GM21528 (cell line): ENCODE results near the gene RBKS.

Experiments
- ATAC-seq: cut with Tn5 transposase; IDR thresholded peaks from one replicate; pipeline ENCODE4 v1.9.1; 2021; ENCODE audit warnings: mild to moderate bottlenecking, moderate library complexity; ENCODE audit not compliant: unreplicated experiment, low FRiP score

The RBKS gene

DNA sequence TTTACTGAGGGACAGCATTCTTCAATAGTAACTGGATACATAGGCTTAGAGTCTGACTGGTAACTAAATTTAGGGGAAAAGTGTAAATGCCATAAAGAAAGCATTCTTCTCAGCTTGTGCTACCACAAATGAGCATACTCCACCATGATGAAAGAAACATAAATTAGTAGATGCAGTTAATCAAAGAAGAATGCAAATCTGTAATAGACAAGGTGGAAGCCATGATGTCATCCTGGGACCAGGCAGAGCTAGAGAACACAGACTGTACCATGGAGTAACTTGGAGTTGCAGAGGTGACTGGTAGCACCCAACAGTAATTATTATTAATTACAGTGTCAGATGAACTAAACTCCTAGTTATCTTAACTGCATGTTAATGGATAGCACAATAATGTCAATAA, 51.7 kb downstream of the RBKS start:
- ATAC-seq: no peak

DNA sequence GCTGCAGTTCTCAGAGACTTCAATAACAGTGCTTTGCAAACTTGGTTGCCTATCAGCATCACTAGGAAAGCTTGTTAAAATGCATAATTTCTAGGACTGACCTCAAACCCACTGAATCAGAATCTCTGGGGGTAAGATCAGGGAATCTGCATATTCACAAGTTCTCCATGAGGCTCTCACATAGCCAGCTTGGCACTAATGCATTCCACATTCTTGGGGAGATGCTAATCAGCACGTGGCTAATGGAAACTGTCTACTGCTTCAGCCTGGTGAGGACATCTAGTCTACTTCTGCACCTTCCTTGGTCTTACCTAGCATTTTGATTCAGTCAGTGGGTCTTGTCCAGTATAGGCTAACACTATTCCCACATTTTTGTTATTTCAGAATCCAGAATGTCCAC, 56.3 kb downstream of the RBKS start:
- ATAC-seq: no peak

DNA sequence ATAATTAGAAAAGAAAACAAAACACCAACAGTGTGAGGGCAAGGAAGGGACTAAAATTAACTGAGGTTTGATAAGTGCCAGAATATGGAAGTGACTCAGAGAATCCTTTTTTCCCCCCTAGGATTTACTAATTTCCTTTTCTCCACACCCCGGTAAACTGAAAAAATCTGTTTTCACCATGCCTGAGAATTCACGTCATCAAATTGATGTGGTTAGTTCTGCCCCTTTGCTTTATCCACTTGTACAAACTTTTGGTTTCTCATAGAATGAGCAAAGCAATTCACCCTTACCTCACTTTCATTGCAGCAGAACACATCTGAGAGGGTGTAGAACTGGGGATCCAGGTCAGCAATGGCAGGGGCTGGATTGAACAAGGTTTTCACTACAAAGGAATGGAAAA, 57.8 kb downstream of the RBKS start:
- no peak for ATAC-seq

DNA sequence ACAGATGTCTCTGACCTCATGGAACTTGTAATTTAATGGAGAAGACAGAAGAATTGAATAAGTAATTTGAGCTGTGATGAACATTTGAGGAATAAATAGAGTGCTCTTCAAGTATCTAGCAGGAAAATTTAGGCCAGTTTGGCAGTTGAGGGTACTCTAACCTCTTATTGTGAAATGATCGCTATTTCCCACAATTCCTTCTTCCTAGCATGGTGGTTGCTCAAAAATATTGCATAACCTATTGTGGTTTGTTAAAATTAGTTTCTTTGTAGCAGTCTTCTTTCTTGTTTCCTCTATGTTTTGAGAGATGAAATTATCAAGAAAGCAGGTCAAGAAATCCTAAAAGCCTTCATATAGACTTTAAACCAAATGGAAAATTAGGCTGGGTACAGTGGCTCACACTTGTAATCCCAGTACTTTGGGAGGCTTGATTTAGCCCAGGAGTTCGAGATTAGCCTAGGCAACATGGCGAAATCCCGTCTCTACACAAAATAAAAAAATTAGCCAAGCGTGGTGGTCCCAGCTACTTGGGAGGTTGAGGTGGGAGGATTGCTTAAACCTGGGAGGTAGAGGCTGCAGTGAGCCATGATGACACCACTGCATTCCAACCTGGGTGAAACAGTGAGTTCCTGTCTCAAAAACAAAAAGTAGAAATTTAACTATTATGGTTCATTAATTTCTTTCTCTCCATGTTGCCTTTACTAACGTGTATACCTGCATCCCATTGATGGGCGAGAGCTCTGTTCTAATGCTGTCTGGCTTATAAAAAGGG, 58.7 kb downstream of the RBKS start:
- no peak for ATAC-seq

DNA sequence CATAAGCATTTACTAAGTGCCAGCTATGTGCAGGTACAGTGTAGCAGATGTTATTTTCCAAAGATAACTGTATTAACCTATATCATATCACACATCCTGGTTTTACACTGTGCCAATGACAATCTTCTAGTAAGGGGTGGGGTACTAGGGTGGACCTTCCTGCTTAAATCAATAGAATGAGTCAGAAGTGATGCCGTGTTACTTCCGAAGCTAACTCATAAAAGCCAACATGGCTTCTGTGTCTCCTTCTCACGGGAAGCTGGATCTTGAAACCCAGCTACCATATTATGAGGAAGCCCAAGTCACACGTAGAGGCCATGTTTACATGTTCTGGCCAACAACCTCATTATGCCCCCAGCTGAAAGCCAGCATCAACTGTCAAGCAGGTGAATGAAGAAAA, 59.5 kb downstream of the RBKS start:
- no peak for ATAC-seq

DNA sequence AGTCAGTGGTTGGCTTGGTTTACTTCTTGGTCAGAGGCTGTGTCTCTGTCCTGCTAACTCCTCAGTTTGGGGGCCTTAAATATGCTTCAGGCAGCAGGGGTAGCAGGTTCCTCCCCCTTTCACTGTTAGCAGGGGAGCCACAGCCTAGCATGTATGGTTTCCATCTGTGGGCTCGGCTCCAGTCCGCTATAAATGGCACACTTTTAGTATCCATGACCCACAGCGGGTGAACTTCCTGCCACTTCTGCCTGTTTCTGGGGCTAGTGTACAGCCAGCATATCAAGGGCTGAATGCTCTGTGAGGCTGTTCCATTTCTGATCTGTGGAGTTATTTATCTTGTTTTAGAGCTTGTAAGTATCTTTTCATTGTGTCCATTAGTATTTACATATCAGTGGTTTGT, 60.4 kb downstream of the RBKS start:
- ATAC-seq: no peak

DNA sequence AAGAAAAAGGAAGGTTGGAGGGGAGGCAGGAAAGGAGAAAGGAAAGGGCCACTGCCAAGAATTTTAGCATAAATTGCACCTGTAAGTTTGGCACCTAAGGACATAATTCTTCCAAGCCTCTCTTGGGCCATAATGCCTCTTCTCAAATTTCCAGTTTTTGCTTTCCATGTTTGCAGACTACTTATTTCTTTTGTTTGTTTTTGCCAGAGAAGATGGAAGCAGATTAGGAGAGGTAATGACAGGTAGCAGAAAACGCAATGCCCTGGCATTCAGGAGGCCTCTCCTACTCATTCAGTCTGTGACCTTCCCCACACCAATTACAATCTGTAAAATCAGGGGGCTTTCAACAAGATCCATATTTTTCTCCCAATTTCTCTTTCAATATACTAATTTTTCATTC, 61.9 kb downstream of the RBKS start:
- ATAC-seq: no peak

DNA sequence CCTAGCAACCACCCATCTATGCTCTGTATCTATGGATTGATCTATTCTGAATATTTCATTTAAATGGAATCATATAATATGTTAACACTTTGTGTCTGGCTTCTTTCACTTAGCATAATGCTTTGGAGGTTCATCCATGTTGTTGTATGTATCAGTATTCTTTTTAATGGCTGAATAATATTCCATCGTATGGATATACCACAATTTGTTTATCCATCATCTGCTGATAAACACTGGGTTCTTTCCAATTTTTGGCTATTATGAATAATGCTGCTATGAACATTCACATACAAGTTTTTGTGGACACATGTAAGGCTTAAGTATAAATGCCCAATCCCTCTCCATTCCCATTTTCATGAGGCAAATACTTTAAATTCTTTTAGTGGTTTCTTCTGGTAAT, 65.8 kb downstream of the RBKS start:
- ATAC-seq: no peak

DNA sequence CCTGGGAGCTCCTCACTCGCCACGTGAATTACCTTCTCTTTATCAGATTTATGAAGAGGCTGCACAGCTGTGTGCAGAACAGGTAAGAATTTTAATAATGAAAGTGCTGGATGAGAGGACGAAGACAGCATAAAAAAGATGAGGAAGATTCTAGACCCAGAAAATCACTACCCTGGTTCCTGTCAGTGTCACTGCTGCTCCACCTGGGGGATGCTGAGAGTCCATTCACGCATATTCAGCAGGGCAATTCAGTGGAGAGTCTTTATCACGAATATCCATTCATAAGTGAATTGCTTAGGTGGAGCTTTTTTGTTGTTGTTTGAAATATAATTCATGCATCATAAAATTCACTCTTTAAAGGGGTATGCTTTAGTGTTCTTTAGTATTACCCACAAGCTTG, 66.6 kb downstream of the RBKS start:
- no peak for ATAC-seq

DNA sequence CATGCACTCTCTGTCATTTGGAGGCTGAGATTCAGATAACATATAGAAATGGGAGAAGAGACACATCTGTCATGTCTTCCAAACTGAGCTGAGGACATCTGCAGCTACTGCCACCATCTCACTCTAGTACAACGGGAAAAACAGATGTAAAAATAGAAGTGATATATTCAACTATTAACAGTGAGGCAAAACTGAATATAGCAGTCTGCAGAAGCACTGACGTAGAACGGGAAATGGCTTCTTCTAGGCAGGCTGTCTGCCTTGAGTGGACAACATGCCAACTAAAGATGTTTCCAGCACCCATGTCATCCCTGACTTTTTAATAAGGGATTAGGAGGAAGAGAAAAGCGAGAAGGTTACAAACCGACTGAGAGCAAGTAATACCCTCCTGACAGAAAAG, 67.1 kb downstream of the RBKS start:
- ATAC-seq: no peak

DNA sequence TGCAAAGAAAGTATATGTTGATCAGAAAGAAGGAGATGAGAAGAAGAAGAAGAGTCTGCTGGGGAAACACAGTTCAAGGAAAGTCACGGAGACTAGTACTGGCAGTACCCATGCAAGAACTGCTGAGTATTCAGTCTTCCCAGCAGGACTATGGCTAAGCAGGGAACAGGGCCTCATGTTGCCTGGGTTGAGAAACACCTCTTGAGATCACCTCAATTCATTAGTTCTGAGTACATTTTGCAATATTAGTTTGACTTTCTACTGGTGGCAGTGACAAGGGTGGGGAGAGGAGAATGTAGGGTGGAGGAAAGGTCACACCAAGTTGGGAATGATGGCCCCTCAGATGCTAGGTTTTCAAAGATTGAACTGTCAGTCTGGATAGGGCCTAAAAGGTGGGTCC, 68.1 kb downstream of the RBKS start:
- ATAC-seq: no peak

DNA sequence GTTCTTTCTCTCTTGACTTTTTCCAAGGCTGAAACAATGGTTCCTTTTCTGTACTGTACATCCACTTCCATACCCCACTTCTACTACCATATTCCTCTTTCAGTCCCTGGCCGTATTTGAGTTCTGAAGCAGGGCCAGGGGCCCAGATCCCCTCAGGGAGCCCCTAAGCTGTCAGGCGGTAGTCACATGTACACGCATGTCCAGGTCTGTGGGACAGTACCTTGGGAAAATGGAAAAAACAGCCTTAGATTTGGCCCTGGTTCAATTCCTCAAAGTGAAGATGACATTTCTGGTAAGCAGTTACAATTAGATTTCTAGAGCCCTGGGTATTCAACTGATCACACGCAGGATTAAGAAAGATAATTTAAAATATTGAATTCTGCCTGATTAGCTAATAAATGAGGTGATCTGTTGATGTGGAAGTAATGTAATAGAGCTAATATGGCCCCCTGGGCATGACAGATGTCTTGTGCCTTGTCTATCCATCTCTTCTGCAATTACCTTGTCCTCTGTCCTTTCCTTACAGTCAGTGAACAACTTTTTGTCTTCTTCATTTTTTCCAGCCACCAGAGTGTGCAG, 74.2 kb downstream of the RBKS start:
- ATAC-seq: no peak

DNA sequence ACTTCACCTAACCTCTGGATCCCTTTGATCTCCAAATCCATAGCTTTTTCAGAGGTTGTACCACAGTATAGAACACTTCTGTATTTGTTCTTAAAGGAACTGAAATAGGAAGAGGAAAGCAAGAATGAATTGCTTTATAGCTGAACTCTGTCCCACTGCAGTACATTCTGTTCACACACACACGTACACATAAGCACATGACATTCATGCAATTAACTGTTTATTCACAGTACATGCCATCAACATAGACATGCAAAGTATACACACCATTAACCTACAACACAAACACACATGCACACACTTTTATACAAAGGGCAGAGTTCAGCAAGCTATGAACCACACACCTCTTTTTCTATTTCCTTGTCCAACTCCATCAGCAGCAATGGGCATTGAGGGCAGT, 75.4 kb downstream of the RBKS start:
- no peak for ATAC-seq

DNA sequence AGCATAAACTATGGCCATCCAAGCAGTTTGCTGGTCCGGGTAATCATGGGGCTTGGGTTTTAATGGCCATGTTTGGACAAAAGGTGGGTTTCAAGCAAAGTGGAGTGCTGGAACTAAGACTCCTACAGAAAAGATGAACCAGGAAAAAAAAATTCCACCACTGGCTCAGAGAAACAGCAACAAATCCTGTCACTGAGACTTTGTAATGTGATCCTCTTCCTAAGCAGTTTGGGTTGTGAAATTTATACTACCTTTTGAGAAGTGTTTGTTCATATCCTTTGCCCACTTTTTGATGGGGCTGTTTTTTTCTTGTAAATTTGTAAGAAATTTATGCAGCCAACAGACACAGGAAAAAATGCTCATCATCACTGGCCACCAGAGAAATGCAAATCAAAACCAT, 78.4 kb downstream of the RBKS start:
- ATAC-seq: no peak

DNA sequence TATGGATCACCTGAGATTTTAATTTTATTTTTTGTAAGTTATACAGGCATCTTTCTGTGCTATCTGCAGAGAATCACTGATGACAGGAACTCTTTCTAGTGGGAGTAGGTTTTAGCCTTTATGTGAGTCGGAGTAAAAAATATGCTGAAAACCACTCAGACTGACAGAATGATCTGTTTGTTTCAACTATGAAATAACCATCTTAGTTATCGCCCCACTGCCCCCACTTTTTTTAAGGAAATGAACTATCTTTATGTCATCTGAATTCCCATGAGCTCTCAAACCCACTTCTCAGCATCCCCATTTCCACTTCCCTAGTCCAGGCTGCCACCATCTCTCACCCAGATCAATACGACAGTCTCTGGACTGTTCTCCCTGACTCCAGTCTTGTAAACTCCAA, 79.7 kb downstream of the RBKS start:
- no peak for ATAC-seq

DNA sequence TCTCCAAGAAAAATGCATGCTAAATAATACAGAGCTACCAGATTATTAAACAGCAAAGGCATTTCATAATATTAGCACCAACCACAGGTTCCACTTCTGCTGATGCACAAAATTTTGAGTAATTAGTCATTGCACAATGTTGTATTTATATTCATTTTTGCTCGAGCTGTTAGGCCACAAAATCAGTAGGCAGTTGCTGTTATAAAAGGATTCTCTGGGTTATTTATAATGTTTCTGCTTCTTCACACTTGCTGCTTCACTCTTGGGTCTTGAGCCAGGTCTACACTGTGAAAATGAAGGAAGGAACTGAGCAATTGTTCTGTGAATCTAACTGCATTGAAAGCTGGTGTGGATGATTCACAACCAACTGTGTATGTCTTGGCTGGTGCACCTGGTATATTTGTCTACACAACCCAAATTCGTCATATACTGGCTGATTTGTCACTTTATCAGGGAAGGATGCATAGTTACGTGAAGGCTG, 80.4 kb downstream of the RBKS start:
- no peak for ATAC-seq

DNA sequence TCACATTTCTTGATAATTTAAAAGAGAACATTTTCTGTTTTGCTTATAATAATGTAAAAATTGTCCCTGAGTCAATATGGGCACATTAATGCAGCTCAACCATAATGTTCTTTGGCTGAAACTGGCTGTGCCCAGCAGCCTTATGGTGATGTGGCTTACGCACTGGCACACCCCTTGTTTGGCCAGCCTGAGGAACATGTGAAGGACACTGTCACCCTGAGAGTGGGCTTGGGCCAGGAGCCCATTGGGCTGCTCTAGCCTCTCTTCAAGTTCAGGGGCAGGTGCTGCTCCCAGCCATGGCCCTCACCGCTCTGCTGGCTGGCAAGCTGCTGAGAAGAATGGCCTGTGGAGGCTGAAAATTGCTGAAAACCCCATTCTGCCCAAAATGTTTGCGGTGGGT, 81.2 kb downstream of the RBKS start:
- ATAC-seq: no peak

DNA sequence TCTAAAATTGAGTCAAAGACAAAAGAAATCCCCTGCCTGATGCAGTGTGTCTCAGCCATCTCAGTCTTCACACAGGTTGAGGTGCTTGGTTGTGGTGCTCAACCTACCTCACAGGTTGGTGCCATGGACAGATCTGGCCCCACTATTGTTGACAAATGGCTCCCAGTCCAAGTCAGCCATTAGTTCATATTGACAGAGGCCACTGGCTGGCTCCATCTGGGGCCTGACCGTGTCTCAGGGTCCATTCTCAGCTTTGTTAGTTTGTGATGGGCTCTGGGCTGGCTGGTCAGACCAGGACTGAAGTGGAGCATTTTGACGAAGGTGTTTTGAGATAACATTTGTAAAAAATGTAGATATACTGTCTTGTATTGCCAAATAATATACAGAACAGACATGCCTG, 81.8 kb downstream of the RBKS start:
- ATAC-seq: no peak

DNA sequence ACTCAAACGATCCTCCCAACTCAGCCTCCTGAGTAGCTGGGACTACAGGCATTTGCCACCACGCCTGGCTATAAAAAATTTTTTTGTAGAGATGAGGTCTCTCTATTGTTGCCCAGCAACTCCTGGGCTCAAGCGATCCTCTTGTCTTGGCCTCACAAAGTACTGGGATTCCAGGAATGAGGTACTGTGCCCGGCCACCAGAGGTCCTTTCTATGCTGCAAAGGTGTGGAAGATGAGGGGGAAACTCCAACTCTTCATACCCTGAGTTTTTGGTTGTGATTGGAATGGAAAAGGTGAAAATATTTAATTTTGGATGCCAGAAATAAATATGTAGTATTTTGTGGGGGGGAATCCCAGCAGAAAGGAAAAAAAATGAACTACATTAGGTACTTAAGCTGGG, 82.7 kb downstream of the RBKS start:
- no peak for ATAC-seq

DNA sequence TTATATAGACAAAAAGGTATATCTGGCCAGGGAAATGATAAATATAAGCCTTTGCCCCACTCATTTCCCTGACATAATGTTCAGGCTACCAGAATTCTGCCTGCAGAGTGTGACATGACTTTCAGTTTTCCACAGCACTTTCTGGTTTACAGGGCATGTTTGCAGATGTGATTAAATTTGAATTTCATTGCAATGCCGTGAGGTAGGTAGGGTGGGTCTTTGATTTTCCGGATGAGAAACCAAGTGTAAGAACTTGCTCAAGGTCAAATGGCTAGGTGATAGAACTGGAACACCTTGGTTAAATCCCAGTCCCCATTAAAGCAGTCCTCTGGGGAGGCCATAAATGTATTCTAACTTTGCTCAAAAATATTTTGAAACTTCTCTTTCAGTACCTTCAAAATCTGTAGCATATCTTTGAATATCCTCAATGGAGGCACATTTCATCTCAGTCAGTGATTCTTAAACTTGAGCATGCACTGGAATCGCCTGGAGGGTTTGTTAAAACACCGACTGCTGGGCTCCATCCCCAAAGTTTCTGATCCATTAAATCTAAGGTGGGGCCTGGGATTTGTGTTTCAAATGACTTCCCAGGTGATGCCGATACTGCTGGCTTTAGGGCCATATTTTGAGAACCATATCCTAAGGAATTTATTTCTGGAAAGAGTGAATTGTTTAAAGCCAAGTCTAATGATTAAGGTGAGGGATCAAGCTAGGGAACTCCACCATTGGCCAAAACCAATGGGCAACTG, 83.7 kb downstream of the RBKS start:
- no peak for ATAC-seq

DNA sequence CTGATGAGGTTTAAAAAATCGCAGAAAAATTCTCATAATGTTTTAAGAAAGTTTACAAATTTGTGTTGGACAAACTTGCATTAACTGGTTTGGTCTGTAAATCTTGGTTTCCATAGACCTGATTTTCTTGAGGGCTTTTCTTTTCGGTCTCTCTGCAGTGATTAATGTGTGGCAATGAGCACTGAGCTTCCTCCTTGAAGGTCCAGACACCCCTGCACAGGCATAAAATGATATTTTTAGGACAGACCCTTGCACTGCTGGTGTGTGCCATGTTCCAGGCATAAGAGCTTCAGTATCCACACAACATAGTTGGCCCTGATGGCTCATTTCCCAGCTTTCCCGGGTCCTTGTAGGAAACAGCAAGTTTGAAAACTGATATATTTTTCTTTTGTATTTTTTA, 85.0 kb downstream of the RBKS start:
- ATAC-seq: no peak

DNA sequence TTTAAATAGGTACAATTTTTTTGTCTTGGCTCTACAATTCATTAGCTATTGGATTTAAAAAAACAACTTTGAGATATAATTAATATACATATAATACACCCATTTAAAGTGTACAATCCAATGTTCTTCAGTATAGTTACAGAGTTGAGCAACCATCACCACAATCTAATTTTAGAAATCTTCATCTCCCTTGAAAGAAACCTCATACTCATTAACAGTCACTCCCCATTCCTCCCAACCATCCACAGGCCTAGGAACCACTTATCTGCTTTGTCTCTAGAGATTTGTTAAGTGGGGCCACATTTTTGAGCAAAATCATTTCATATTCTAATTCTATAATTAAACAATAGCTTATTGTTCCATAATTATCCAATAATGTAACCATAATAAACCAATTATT, 86.0 kb downstream of the RBKS start:
- no peak for ATAC-seq
